Progenitor cell of endocrine pancreas (in vitro differentiated cells): ENCODE measurements around the gene GABBR2. TPM values are rescaled to one million over a fixed set of nuclear protein-coding genes. Genes with fewer than 3 reads are reported as not detected.

Source experiments
- DNase-seq: peaks from one replicate; pipeline ENCODE4 v3.0.0; 2021; ENCODE audit warnings: low spot score; ENCODE audit not compliant: unreplicated experiment
- H3K27ac Mint-ChIP-seq: 2 replicates; pipeline ENCODE4 v1.8.0; 2021; ENCODE audit warnings: mild to moderate bottlenecking, moderate library complexity, mixed read lengths
- H3K27me3 Mint-ChIP-seq: 2 replicates; pipeline ENCODE4 v1.8.0; 2021; ENCODE audit warnings: mixed read lengths
- H3K36me3 Mint-ChIP-seq: 2 replicates; pipeline ENCODE4 v1.8.0; 2022; ENCODE audit warnings: mixed read lengths; ENCODE audit not compliant: insufficient read depth
- H3K4me1 Mint-ChIP-seq: 2 replicates; pipeline ENCODE4 v1.8.0; 2021; ENCODE audit warnings: low read depth, mixed read lengths
- H3K4me3 Mint-ChIP-seq: 2 replicates; pipeline ENCODE4 v1.8.0; 2021; ENCODE audit warnings: low read depth, mild to moderate bottlenecking, moderate library complexity, mixed read lengths
- H3K9me3 Mint-ChIP-seq: 2 replicates; pipeline ENCODE4 v1.8.0; 2021; ENCODE audit warnings: low read depth, mixed read lengths
- total RNA-seq: library from RNA; stranded (reverse); gene quantifications from 2 replicates; pipeline ENCODE4 v1.2.1, GENCODE V29; 2021
- TF ChIP-seq, protein P1 (sequence below): fragments of 200-600 bp; sonication (generic); IDR thresholded peaks from one replicate; pipeline ENCODE4 v1.5.0; 2021; ENCODE audit warnings: antibody characterized with exemption, mild to moderate bottlenecking; ENCODE audit not compliant: unreplicated experiment

Gene GABBR2
- total RNA-seq, 1 donor from 2014 or later = 0.84 TPM

DNA sequence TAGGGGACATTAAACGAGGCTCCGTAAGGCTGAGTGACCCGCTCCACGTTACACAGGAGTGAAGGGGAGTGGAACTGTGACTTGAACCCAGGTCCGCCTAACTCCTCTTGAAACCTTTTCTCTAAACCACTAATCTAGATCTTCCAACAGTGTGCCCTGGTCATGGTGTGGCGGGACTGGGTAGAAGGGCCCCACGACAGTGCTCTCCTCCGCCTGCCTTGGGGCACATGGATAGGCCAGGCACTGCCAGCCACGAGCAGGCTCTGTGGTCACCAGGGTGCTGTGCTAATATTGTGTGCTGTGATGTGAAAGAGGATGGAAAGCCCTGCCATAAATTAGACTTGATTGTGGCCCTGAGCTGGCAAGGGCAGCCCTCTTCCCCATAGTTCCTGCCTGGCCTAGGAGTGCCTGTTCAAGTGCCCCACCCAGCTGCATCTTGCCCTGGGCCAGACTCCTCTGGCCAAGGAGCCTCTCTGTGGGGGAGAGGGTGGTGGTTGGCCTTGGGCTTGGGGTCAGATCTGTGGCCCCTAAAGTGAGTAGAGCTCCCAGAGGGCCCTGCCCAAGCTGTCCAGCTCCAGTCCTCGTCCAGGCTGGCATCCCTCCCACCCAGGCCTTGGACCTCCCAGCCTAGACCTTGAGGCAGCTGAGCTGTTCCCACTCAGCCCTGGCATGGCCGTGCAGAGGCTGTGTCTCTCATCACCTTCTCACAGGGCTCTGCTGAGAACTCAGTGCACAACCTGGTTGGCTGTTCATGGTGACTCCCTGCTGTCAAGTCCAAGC is 385.5 kb downstream of the GABBR2 start:
- H3K36me3 Mint-ChIP-seq = no peaks in the 10 kb centered on the region
- TF ChIP-seq, protein P1, sequence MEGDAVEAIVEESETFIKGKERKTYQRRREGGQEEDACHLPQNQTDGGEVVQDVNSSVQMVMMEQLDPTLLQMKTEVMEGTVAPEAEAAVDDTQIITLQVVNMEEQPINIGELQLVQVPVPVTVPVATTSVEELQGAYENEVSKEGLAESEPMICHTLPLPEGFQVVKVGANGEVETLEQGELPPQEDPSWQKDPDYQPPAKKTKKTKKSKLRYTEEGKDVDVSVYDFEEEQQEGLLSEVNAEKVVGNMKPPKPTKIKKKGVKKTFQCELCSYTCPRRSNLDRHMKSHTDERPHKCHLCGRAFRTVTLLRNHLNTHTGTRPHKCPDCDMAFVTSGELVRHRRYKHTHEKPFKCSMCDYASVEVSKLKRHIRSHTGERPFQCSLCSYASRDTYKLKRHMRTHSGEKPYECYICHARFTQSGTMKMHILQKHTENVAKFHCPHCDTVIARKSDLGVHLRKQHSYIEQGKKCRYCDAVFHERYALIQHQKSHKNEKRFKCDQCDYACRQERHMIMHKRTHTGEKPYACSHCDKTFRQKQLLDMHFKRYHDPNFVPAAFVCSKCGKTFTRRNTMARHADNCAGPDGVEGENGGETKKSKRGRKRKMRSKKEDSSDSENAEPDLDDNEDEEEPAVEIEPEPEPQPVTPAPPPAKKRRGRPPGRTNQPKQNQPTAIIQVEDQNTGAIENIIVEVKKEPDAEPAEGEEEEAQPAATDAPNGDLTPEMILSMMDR = no peak

DNA sequence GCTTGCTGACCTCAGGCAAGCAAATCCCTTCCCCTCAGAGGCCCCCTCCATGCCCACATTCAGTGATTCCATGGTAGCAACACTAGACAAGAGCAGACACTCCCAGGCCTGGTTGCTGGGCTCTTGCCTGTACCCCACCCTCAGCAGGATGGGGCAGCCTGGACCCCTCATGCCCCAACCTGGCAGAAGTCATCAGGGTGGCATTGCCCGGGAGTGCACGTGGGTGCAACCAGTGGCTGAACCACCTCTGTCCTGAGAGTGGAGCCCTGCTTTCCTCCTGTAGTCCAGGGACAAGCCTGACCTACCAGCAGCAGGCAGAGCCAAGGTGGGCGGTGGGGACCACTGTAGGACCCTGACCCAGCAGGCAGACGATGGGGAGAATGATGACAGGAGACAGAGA is 387.5 kb downstream of the GABBR2 start:
- Mint-ChIP-seq H3K27ac (no peak overlapping the region), H3K4me1 (no peaks in the 10 kb centered on the region), H3K9me3 (no peaks in the 10 kb centered on the region), H3K4me3 (no peak overlapping the region), H3K27me3 (peaks cover 18% of the 10 kb centered on the region), H3K36me3 (no peaks in the 10 kb centered on the region)
- TF ChIP-seq, protein P1 = no peak
- no peak for DNase-seq

More for the DNA sequence above, 385.5 kb downstream of the GABBR2 start:
- Mint-ChIP-seq H3K27me3 (peaks cover 8% of the 10 kb centered on the region), H3K27ac (no peak overlapping the region), H3K9me3 (no peaks in the 10 kb centered on the region), H3K4me1 (no peaks in the 10 kb centered on the region), H3K4me3 (no peak overlapping the region)
- DNase-seq = no peak

DNA sequence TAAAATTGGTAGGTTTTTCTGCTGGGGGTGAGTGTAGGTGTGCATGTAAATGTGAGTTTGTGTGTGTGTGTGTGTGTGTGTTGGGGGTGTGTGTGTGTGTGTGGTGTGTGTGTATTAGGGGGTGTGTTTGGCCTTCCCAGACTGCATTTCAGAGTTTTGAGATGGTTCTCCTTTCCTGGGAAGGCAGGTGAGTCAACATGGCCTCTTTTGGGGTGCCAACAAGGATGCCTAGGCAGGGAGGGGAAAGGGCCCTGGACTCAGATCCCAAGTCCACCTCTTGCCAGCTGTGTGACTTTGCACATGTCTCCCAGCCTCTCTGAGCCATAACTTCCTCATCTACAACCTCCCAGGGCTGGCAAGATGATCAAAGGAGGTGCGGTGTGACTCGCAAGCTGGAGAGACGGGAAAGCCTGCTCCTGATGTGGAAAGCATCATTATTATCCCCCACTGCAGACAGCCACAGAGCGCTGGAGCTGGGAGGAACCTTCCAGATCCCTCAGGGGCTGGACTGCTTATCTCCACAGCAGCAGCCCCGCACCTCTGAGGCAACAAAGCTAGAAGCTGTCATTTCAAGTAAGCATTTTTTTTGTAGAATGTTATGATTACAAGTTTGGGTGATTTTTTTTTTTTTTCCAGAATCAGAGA is 389.8 kb downstream of the GABBR2 start:
- Mint-ChIP-seq H3K9me3 (no peaks in the 10 kb centered on the region), H3K36me3 (no peaks in the 10 kb centered on the region), H3K4me3 (no peak overlapping the region), H3K4me1 (peaks cover 8% of the 10 kb centered on the region), H3K27me3 (peaks cover 29% of the 10 kb centered on the region), H3K27ac (no peak overlapping the region)
- TF ChIP-seq, protein P1 = no peak
- DNase-seq = no peak

DNA sequence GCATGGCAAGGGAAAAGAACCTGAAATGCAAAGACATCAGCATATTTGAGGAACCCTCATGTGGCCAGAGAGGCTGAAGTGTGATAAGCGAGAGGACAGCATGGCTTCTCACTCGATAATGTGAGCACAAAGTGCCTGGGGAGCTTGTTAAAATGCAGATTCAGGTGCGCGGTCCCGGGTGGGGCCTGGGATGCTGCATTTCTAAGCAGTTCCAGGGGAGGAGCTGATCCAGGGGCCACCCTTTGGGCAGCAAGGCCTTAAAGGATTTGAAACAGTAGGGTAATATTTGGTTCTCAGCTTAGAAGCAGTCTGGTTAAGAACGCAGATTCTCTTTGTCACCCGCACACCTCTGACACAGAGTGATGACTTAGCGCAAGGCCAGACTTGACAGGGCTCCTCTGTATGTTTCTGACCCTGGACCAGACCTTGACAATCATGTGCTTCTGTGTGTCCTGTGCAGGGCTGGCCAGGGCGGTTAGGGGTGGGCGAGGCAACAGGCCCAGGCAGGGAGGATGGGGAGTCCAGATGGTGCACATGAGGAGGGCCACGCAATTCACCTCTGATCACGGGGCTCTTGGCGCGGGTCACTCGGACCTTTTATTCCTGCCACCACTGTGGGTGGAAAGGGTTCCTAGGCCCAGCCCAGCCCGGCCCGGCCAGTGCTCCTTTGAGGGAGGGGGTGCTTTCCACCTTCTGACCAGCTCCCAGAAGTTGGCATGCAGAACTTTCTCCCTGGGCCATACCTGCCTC is 390.5 kb downstream of the GABBR2 start:
- TF ChIP-seq, protein P1 = no peak
- H3K9me3 Mint-ChIP-seq = no peaks in the 10 kb centered on the region
- no peaks in the 10 kb centered on the region for H3K36me3 Mint-ChIP-seq
- peaks cover 8% of the 10 kb centered on the region for H3K4me1 Mint-ChIP-seq
- H3K27ac Mint-ChIP-seq = no peak overlapping the region
- DNase-seq = no peak
- H3K27me3 Mint-ChIP-seq = peaks cover 32% of the 10 kb centered on the region
- no peak overlapping the region for H3K4me3 Mint-ChIP-seq

DNA sequence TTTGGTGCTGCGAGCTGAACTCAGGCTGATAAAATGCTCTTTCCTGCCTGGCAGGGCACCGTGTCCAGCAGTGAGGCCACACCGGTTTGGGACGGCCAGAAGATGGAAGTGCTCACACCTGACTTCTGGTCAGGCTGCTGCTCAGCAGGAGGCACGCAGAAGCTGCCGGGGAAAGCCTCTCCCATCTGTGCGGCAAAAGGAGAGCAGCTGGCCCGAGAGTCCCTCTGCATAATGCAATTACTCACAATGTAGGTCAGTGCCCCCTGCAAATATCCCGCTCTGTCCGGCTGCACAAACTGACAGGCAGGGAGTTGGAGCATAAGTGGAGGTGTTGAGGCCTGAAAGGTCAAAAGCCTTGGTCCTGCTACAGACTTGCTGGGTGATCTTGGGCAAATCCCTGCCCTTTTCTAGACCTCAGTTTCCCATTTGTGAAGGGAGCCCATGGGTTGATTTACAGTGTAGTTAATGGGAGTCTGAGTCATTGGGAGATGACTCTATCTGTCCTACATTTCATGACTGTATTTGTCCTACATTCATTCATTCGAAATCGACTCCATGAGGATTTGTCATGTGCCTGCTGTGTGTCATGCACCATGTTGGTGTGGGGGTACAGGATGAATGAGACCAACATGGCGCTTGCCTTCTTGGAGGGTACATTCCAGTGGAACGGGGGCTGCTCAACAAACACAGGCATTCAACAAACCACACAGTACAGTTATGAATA is 391.4 kb downstream of the GABBR2 start:
- TF ChIP-seq, protein P1 = no peak
- H3K4me3 Mint-ChIP-seq = no peak overlapping the region
- no peak for DNase-seq
- no peaks in the 10 kb centered on the region for H3K36me3 Mint-ChIP-seq
- H3K27me3 Mint-ChIP-seq = peaks cover 28% of the 10 kb centered on the region
- H3K9me3 Mint-ChIP-seq = no peaks in the 10 kb centered on the region
- peaks cover 8% of the 10 kb centered on the region for H3K4me1 Mint-ChIP-seq
- H3K27ac Mint-ChIP-seq = no peak overlapping the region
